C4-2B (cell line): ENCODE measurements around the gene GNAT1.

ENCODE experiments used
- CTCF ChIP-seq: fragments of 450-650 bp; conservative IDR thresholded peaks from 2 replicates; pipeline ENCODE4 v1.5.1; 2017; ENCODE audit warnings: mild to moderate bottlenecking
- ZFX ChIP-seq: fragments of 450-650 bp; IDR thresholded peaks from 2 replicates; pipeline ENCODE4 v1.6.1; 2017

GRCh38 chr3:50147861-50148260 lies 43.5 kb upstream of the GNAT1 start:
- TF ChIP-seq CTCF (no peak), ZFX (no peak)
